Measurements from ENCODE around the gene CTTNBP2.

GRCh38 chr7:117827862-117828261 is 45.4 kb downstream of the CTTNBP2 start:
- no peak for TF ChIP-seq CTCF (IDR thresholded peaks at IDR 0.05; ENCODE audit: insufficient read depth, low read length)
- no peak for TF ChIP-seq REST (IDR thresholded peaks at IDR 0.05; ENCODE audit: insufficient replicate concordance, low read depth)
- TF ChIP-seq POLR2AphosphoS5 (IDR thresholded peaks at IDR 0.05; ENCODE audit: low read depth): no peak
